Hepatocyte (in vitro differentiated cells): Measurements from ENCODE around the gene ZNF674. TPM values are rescaled to one million over a fixed set of nuclear protein-coding genes. Genes with fewer than 3 reads are reported as not detected.
"Not testable (repeated sequence)": the region's sequence is repeated elsewhere in the genome, so short reads cannot be mapped to it uniquely, and the experiment has no call there.

ENCODE experiments used
- DNase-seq: peaks from one replicate; pipeline ENCODE4 v3.0.0-alpha.2; 2016; ENCODE audit warnings: low spot score
- H2AFZ ChIP-seq: fragments of 200-600 bp; sonication (generic); 2 replicates; pipeline ENCODE4 v1.6.0; 2016; ENCODE audit warnings: antibody characterized with exemption, mild to moderate bottlenecking
- H3K27ac ChIP-seq: fragments of 200-600 bp; sonication (generic); 2 replicates; pipeline ENCODE4 v1.5.1; 2016; ENCODE audit warnings: mild to moderate bottlenecking
- H3K27me3 ChIP-seq: fragments of 200-600 bp; sonication (generic); 2 replicates; pipeline ENCODE4 v1.6.1; 2016
- H3K36me3 ChIP-seq: fragments of 200-600 bp; sonication (generic); replicated peaks from 2 replicates; pipeline ENCODE4 v1.5.1; 2016; ENCODE audit warnings: low read depth; ENCODE audit not compliant: insufficient read depth
- H3K4me1 ChIP-seq: fragments of 200-600 bp; sonication (generic); 2 replicates; pipeline ENCODE4 v1.5.1; 2016; ENCODE audit warnings: mild to moderate bottlenecking, moderate library complexity; ENCODE audit not compliant: insufficient read depth
- H3K4me2 ChIP-seq: fragments of 200-600 bp; sonication (generic); 2 replicates; pipeline ENCODE4 v1.6.0; 2016
- H3K4me3 ChIP-seq: fragments of 200-600 bp; sonication (generic); 2 replicates; pipeline ENCODE4 v1.5.1; 2016; ENCODE audit warnings: mild to moderate bottlenecking
- H3K79me2 ChIP-seq: fragments of 200-600 bp; sonication (generic); 2 replicates; pipeline ENCODE4 v1.6.0; 2017; ENCODE audit warnings: mild to moderate bottlenecking
- H3K9me2 ChIP-seq: fragments of 200-600 bp; sonication (generic); replicated peaks from 2 replicates; pipeline ENCODE4 v1.6.0; 2017; ENCODE audit warnings: mild to moderate bottlenecking; ENCODE audit not compliant: insufficient read depth
- H3K9me3 ChIP-seq: fragments of 200-600 bp; sonication (generic); 2 replicates; pipeline ENCODE4 v1.5.1; 2016; ENCODE audit warnings: low read depth, mild to moderate bottlenecking
- H4K20me1 ChIP-seq: fragments of 200-600 bp; sonication (generic); 2 replicates; pipeline ENCODE4 v1.6.0; 2016; ENCODE audit warnings: mild to moderate bottlenecking; ENCODE audit not compliant: insufficient read depth, poor library complexity, severe bottlenecking
- EZH2 ChIP-seq: fragments of 200-600 bp; sonication (generic); IDR thresholded peaks from 2 replicates; pipeline ENCODE4 v1.6.1; 2016; ENCODE audit warnings: antibody characterized with exemption, mild to moderate bottlenecking, borderline replicate concordance
- EZH2phosphoT487 ChIP-seq: fragments of 200-600 bp; sonication (generic); IDR thresholded peaks from one replicate; pipeline ENCODE4 v1.6.1; 2018; ENCODE audit warnings: antibody characterized with exemption, mild to moderate bottlenecking, low read depth, moderate library complexity; ENCODE audit not compliant: unreplicated experiment, severe bottlenecking
- WGBS: methylation state at CpG from one replicate; pipeline ENCODE4 v1.1.6; 2016; ENCODE audit warnings: low lambda C conversion rate; ENCODE audit errors: missing lambda C conversion rate; 5-methylcytosine and 5-hydroxymethylcytosine counted together
- polyA plus RNA-seq: library from polyadenylated mRNA; unstranded; fragments of >200 nt; fragmentation: Nextera tagmentation; extraction: Ambion mirVana; gene quantifications from 2 replicates; pipeline ENCODE4 v1.2.1, GENCODE V29; 2016
- total RNA-seq: library from RNA; depleted of rRNA; stranded (reverse); fragments of >200 nt; gene quantifications from 2 replicates; pipeline ENCODE4 v1.2.3, GENCODE V29; 2014
- TF ChIP-seq, protein P1 (sequence below): fragments of 200-600 bp; sonication (generic); IDR thresholded peaks from 2 replicates; pipeline ENCODE4 v1.5.1; 2016; ENCODE audit warnings: antibody characterized with exemption, mild to moderate bottlenecking; ENCODE audit not compliant: poor library complexity

Gene ZNF674
- total and polyA plus RNA-seq, 2 experiments from 2014 or later: 2.2 to 4.8 TPM

DNA sequence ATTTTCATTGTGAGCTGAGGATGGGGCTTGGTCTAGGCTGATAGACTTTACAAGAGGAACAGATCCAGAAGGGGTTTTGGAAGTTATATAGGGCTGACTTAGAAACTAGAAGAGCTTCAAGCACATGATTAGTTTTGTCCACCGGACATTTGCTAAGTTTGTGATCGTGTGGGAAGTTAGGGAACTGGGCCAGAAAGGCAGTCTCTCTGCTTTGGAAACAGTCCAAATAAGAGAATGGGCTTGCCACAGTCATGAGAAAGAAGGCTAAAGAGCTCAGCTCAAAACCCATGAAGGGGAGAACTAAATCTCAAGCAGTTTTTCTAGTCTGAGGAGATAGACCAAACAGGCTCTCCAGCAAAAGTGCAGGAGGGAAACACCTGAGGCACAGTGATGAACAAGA, 67.8 kb downstream of the ZNF674 start:
- Histone ChIP-seq H3K9me3 (no peaks in the 10 kb centered on the region), H3K79me2 (no peaks in the 10 kb centered on the region), H3K27me3 (no peaks in the 10 kb centered on the region), H3K9me2 (no peaks in the 10 kb centered on the region), H3K4me1 (no peaks in the 10 kb centered on the region), H3K4me3 (no peak overlapping the region), H4K20me1 (no peaks in the 10 kb centered on the region), H3K27ac (no peak overlapping the region), H2AFZ (no peak overlapping the region), H3K4me2 (no peak overlapping the region), H3K36me3 (no peaks in the 10 kb centered on the region)
- TF ChIP-seq, protein P1, sequence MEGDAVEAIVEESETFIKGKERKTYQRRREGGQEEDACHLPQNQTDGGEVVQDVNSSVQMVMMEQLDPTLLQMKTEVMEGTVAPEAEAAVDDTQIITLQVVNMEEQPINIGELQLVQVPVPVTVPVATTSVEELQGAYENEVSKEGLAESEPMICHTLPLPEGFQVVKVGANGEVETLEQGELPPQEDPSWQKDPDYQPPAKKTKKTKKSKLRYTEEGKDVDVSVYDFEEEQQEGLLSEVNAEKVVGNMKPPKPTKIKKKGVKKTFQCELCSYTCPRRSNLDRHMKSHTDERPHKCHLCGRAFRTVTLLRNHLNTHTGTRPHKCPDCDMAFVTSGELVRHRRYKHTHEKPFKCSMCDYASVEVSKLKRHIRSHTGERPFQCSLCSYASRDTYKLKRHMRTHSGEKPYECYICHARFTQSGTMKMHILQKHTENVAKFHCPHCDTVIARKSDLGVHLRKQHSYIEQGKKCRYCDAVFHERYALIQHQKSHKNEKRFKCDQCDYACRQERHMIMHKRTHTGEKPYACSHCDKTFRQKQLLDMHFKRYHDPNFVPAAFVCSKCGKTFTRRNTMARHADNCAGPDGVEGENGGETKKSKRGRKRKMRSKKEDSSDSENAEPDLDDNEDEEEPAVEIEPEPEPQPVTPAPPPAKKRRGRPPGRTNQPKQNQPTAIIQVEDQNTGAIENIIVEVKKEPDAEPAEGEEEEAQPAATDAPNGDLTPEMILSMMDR: no peak
- no peak for TF ChIP-seq EZH2
- TF ChIP-seq EZH2phosphoT487: no peak
- 65% methylated on average over 2 of the region's 2 CpGs for WGBS
- DNase-seq: no peak

DNA sequence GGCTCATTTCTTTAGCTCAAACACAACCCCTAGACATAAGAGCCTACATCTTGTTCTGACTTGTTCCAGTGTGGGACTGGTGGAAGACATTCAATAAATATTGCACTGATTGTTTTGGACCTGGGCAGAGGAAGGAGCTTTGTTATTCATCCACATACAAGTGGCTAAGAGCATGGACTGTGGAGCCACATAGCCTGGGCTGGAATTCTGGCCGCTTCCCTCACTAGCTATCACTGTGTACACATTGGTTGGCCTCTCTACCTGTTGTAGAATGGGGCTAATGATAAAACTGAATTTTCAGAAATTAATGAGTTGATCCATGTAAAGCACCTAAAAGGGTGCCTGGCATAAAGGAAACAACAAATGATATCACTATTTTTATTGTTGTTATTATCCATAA, 80.0 kb downstream of the ZNF674 start:
- Histone ChIP-seq H3K4me1 (no peaks in the 10 kb centered on the region), H3K9me2 (no peaks in the 10 kb centered on the region), H4K20me1 (no peaks in the 10 kb centered on the region), H3K27ac (no peak overlapping the region), H3K4me2 (no peak overlapping the region), H2AFZ (no peak overlapping the region), H3K4me3 (no peak overlapping the region), H3K79me2 (no peaks in the 10 kb centered on the region), H3K27me3 (no peaks in the 10 kb centered on the region), H3K36me3 (no peaks in the 10 kb centered on the region), H3K9me3 (no peaks in the 10 kb centered on the region)
- WGBS: 66% methylated on average over 1 of the region's 1 CpG
- TF ChIP-seq EZH2phosphoT487 (no peak), EZH2 (no peak)
- TF ChIP-seq, protein P1: no peak
- no peak for DNase-seq

DNA sequence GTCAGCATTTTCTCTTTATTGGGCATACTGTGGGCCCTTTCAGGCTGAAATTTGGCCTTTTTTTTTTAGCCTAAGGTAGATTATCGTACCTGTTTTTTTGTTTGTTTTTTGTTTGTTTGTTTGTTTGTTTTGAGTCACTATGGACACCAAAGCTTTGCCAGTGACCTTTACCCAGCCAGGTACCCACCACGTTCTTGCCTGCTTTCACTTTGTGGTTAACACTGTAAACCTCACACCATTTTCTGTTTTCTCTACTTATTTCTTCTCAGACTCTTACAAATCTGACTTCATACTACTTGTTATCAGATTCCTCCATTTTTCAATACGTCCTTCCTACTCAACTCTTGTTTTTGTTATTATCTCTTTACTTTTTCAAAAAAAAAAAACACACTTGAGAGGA, 81.5 kb downstream of the ZNF674 start:
- no peaks in the 10 kb centered on the region for H4K20me1 ChIP-seq
- no peak for TF ChIP-seq EZH2phosphoT487
- H2AFZ ChIP-seq: no peak overlapping the region
- no peak for DNase-seq
- H3K27ac ChIP-seq: no peak overlapping the region
- no peak overlapping the region for H3K4me2 ChIP-seq
- WGBS: 51% methylated on average over 3 of the region's 3 CpGs
- H3K79me2 ChIP-seq: no peaks in the 10 kb centered on the region
- H3K9me3 ChIP-seq: no peaks in the 10 kb centered on the region
- no peak overlapping the region for H3K4me3 ChIP-seq
- no peaks in the 10 kb centered on the region for H3K9me2 ChIP-seq
- H3K27me3 ChIP-seq: no peaks in the 10 kb centered on the region
- no peaks in the 10 kb centered on the region for H3K36me3 ChIP-seq
- no peaks in the 10 kb centered on the region for H3K4me1 ChIP-seq

DNA sequence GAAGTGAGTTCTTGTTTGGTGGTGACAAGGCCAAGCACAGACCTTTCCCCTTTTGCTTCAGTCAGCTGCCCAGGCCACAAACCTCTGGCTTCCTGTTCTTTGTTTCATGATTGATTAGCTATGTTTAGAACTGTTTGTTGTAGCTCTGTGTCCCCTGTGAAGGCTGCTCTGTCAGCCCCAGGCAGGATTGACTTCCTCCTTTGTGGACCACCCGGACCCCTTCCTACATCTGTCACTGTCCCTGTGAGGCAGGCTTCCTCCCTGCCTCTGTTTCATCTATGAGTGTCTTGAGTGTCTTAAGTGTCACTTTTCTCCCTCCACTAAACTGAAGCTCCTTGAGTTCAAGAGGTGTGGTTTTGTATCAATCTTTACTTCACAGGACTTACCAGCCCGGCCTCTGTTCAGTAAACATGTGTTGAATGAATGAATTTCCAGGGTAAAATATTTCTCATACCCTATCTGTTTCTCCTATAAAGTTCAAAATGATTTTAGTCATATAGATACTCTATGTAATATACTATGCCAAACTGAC, 83.5 kb downstream of the ZNF674 start:
- Histone ChIP-seq H3K27ac (no peak overlapping the region), H3K4me1 (no peaks in the 10 kb centered on the region), H3K9me2 (no peaks in the 10 kb centered on the region), H3K4me3 (no peak overlapping the region), H4K20me1 (no peaks in the 10 kb centered on the region), H3K79me2 (no peaks in the 10 kb centered on the region), H3K27me3 (no peaks in the 10 kb centered on the region), H3K36me3 (no peaks in the 10 kb centered on the region), H3K4me2 (no peak overlapping the region), H2AFZ (no peak overlapping the region), H3K9me3 (no peaks in the 10 kb centered on the region)
- no peak for TF ChIP-seq EZH2phosphoT487
- TF ChIP-seq, protein P1: no peak
- TF ChIP-seq EZH2: no peak
- 74% methylated on average over 2 of the region's 2 CpGs for WGBS
- DNase-seq: no peak

DNA sequence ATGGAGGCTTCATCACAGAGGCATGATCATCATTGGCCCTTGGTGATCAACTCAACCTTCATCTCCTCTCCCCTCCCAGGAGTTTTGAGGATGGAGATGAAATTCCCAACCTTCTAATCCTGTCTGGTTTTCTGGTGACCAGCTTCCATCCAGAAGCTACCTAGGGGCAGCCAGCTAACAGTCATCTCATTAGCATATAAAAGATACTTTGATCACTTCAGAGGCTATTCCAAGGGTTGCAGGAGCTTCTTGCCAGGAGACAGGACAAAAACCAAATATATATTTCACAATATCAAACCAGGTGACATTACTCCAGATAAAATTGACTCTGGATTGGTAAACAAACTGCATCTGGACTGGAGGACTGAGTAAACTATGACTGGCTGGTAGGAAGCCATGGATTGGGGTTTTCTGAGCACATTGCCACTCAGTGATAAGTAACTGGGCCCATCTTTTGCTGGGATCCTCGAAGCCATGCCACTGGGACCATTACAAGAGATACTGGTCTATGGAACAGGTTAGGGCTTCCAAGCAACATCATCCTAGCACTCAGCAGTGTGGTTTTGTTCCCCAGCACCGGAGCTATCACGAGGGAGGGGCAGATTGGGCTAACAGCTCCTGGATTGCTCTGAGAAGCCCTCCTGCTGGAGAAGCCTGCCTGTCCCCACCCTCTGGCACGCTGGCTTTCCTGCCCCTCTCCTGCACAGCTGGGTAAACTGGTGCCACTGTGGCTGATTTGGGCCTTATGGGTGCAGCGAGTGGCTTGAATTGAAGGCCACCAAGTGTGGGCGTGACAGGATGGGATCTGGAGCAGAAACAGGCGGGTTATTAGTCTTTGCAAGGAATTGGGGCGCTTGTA, 84.2 kb downstream of the ZNF674 start:
- not testable (repeated sequence) for H3K4me3 ChIP-seq

More for the DNA sequence above, 84.2 kb downstream of the ZNF674 start:
- H3K4me1 ChIP-seq, H3K36me3 ChIP-seq, H3K4me2 ChIP-seq, H3K79me2 ChIP-seq, H3K9me3 ChIP-seq, H3K9me2 ChIP-seq, H3K27ac ChIP-seq, H4K20me1 ChIP-seq, H3K27me3 ChIP-seq, DNase-seq, H2AFZ ChIP-seq: not testable (repeated sequence)
- 68% methylated on average over 8 of the region's 8 CpGs for WGBS
